HG02973 (cell line): ENCODE data around the gene CCDC198.
A peak's percentile ranks its signal among the peaks of the same experiment; 100 is the strongest.

Source experiments
- ATAC-seq: cut with Tn5 transposase; IDR thresholded peaks from one replicate; pipeline ENCODE4 v1.9.1; 2021; ENCODE audit warnings: moderate library complexity; ENCODE audit not compliant: unreplicated experiment

The CCDC198 gene

DNA sequence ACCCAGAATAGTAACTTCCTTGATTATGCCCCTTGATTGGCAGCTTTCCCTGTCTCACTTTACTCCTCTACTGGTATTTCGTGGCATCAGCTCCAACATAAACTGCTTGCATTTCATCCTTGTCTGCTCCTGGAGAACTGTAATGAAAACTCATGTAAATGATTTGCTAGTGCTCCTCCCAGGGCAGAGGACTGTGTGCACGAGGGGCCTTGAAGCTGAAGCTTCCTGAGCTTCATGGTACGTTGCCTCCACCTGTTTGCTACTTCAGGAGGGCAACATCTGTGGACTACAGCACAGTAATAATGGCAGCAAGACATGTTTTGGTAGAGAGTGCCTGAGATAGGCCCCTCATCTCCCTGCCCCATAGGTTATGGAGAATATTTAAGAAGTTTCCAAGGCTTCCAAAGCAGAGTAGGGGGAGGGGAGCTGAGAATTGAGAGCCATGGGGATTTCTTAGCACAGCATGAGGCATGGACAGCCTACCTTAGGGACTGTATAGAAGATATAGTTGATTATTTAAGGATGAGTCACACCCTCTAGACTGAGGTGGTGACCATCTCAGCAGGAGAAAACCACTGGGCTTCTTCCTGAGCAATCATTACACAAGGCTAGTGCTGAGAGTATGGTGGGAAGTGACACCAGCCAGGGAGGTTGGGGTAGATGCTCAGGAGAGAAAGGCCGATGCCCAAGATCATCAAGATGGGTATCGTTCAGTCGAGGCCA is 29.5 kb downstream of the CCDC198 start:
- ATAC-seq, result peak; percentile 85

DNA sequence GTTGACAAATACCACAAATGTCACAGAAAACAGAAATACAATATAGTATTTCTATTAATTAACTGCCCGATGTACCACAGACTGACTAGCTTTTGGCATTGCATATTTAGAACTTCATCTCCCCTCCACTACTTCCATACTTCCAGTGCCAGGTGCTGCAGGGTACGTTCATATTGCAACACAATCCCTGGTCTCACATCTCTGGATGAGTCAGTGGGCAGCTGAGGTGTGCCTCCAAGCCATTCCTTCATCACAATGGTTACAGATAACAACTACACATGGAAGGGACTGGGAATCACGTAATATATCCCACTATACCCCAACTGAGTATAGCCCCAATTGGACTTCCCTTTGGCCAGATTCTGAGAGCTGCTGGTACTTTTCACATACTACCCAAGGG is 31.1 kb downstream of the CCDC198 start:
- ATAC-seq, result no peak

DNA sequence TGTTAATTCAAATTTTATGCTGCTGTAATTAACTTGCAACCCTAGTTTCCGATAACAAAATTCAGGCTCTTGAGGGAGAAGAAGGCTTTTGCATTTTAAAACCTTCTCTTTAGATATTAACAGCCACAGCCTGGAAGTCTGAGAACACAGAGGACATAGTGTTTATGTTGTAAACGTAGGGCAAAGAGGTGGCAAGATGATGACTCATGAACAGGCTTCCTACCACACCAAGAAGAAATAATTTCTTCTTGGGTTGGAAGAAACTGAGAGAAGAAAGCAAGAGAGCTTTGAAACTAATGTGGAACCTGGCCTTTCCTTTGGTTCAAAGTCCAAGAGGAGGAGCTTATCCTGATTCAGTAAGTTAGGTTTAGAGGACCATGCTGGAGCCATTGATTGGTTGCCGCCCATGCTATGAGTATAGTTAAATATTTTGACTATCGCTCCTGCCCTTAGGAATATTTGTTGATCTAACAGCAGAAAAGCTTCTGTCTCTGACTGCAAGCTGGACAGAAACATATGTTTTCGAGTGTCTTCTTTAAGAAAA is 31.8 kb downstream of the CCDC198 start:
- no peak for ATAC-seq

DNA sequence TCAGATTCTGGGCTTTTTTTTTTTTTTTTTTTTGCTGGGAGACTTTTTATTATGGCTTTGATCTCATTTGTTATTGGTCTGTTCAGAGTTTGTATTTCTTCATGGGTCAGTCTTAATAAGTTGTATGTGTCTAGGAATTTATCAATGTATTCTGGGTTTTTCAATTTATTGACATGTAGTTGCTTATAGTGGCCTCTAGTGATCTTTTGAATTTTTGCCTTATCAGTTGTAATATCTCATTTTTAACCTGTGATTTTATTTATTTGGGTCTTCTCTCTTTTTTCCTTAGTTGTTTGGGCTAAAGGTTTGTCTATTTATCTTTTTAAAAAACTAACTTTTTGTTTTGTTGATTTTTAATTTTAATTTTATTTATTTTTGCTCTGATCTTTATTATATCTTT is 57.7 kb downstream of the CCDC198 start:
- ATAC-seq, result no peak

DNA sequence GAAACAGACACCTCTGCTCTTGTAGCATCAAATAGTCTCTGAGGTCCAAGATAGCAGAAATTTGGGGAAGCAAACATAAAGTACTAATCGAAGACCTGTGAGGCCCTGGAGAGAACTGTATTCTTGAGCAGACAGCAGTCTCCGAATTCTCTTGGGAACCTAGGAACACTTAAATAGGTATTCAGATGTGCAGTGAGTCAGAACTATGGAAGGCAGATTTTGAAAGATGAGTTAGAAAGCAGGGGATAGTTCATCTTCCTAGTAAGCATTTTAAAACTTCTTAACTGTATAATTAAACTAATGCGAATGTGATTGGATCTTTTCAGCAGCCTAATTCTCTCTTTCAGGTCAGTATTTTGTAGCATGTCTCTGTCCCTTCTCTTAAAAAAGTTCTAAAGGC is 72.7 kb downstream of the CCDC198 start:
- no peak for ATAC-seq

DNA sequence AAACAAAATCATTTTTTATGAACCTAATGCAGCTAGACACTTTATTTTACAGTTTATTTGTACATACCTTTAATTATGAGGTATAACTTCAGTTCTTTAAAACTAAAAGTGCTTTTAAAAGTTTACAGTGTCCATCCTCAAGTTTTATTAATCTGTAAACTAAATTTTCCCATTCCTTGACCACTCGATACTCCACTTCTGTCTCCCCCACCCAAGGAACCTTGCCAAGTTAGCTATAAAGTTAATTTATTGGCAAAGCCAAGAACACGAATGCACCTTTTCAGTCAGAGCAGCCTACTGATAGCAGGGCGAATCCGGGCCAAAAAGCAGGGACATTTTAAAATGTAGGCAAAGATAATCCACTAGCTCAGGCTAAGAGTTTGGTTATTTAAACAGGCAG is 73.6 kb downstream of the CCDC198 start:
- ATAC-seq, result no peak
